ENCODE data around the gene ABHD17C.

The ABHD17C gene

GRCh38 chr15:80789296-80789695, 94.2 kb downstream of the ABHD17C start:
- H3K27me3 ChIP-seq (ENCODE audit: low read length): no peaks in the 10 kb centered on the region
- no peaks in the 10 kb centered on the region for H3K79me2 ChIP-seq (ENCODE audit: insufficient read depth, low read length)
- no peaks in the 10 kb centered on the region for H3F3A ChIP-seq (ENCODE audit: insufficient read depth)
- no peak overlapping the region for H3K4me2 ChIP-seq (ENCODE audit: low read depth, low read length, poor library complexity, severe bottlenecking)
- H3K9me3 ChIP-seq (ENCODE audit: insufficient read depth, low read length): no peaks in the 10 kb centered on the region
- H3K9ac ChIP-seq (ENCODE audit: low read length): no peak overlapping the region
- no peak overlapping the region for H2AFZ ChIP-seq (ENCODE audit: low read depth, low read length, severe bottlenecking)
- no peak overlapping the region for H3K27ac ChIP-seq (ENCODE audit: low read depth, low read length)
- no peaks in the 10 kb centered on the region for H3K36me3 ChIP-seq (ENCODE audit: low read length)
- no peaks in the 10 kb centered on the region for H3K9me2 ChIP-seq (replicated peaks; ENCODE audit: insufficient read depth, low read length)
- H3K4me3 ChIP-seq (ENCODE audit: insufficient read depth, low read length, poor library complexity, severe bottlenecking): no peak overlapping the region
- H4K20me1 ChIP-seq (ENCODE audit: low read depth, low read length): no peaks in the 10 kb centered on the region
- TF ChIP-seq EZH2phosphoT487 (conservative IDR thresholded peaks at IDR 0.05; ENCODE audit: low read length) (no peak), CTCF (IDR thresholded peaks at IDR 0.05; ENCODE audit: insufficient read depth, low read length, poor library complexity, severe bottlenecking) (no peak)

- Histone ChIP-seq H2AFZ (ENCODE audit: low read depth, low read length, severe bottlenecking) (no peak overlapping the region), H3K79me2 (ENCODE audit: insufficient read depth, low read length) (no peaks in the 10 kb centered on the region), H3K9ac (ENCODE audit: low read length) (no peak overlapping the region), H4K20me1 (ENCODE audit: low read depth, low read length) (no peaks in the 10 kb centered on the region), H3K9me3 (ENCODE audit: insufficient read depth, low read length) (no peaks in the 10 kb centered on the region), H3K4me3 (ENCODE audit: insufficient read depth, low read length, poor library complexity, severe bottlenecking) (no peak overlapping the region), H3K27ac (ENCODE audit: low read depth, low read length) (no peak overlapping the region), H3F3A (ENCODE audit: insufficient read depth) (no peaks in the 10 kb centered on the region), H3K36me3 (ENCODE audit: low read length) (no peaks in the 10 kb centered on the region), H3K9me2 (replicated peaks; ENCODE audit: insufficient read depth, low read length) (no peaks in the 10 kb centered on the region), H3K27me3 (ENCODE audit: low read length) (no peaks in the 10 kb centered on the region), H3K4me2 (ENCODE audit: low read depth, low read length, poor library complexity, severe bottlenecking) (no peak overlapping the region)
- TF ChIP-seq CTCF (IDR thresholded peaks at IDR 0.05; ENCODE audit: insufficient read depth, low read length, poor library complexity, severe bottlenecking) (no peak), EZH2phosphoT487 (conservative IDR thresholded peaks at IDR 0.05; ENCODE audit: low read length) (no peak)
Measured at GRCh38 chr15:80789796-80790195, 94.7 kb downstream of the ABHD17C start.

- H4K20me1 ChIP-seq (ENCODE audit: low read depth, low read length): no peaks in the 10 kb centered on the region
- H3K36me3 ChIP-seq (ENCODE audit: low read length): no peaks in the 10 kb centered on the region
- H3F3A ChIP-seq (ENCODE audit: insufficient read depth): no peaks in the 10 kb centered on the region
- no peak for TF ChIP-seq EZH2phosphoT487 (conservative IDR thresholded peaks at IDR 0.05; ENCODE audit: low read length)
- no peak for TF ChIP-seq CTCF (IDR thresholded peaks at IDR 0.05; ENCODE audit: insufficient read depth, low read length, poor library complexity, severe bottlenecking)
- H3K4me2 ChIP-seq (ENCODE audit: low read depth, low read length, poor library complexity, severe bottlenecking): no peak overlapping the region
- H3K9ac ChIP-seq (ENCODE audit: low read length): no peak overlapping the region
- no peak overlapping the region for H3K4me3 ChIP-seq (ENCODE audit: insufficient read depth, low read length, poor library complexity, severe bottlenecking)
- H3K9me2 ChIP-seq (replicated peaks; ENCODE audit: insufficient read depth, low read length): no peaks in the 10 kb centered on the region
- no peaks in the 10 kb centered on the region for H3K79me2 ChIP-seq (ENCODE audit: insufficient read depth, low read length)
- no peaks in the 10 kb centered on the region for H3K27me3 ChIP-seq (ENCODE audit: low read length)
- H2AFZ ChIP-seq (ENCODE audit: low read depth, low read length, severe bottlenecking): no peak overlapping the region
- no peaks in the 10 kb centered on the region for H3K9me3 ChIP-seq (ENCODE audit: insufficient read depth, low read length)
- no peak overlapping the region for H3K27ac ChIP-seq (ENCODE audit: low read depth, low read length)
Measured at GRCh38 chr15:80790236-80790635, 95.1 kb downstream of the ABHD17C start.

Data from SU-DHL-6 (cell line).